CD4-positive, alpha-beta memory T cell (primary cell): ENCODE measurements around the gene PGAP6. TPM values are rescaled to one million over a fixed set of nuclear protein-coding genes. Genes with fewer than 3 reads are reported as not detected.

Source experiments
- CTCF ChIA-PET: fragments of 350-600 bp; sonication (Branson Sonifier 250); formaldehyde crosslinking; loops from one replicate; lab custom pipeline; 2021; ENCODE audit warnings: inconsistent platforms; ENCODE audit not compliant: partially characterized antibody; lab: Charles Lee
- POLR2A ChIA-PET: fragments of 350-600 bp; sonication (Branson Sonifier 250); formaldehyde crosslinking; loops from one replicate; lab custom pipeline; 2021; ENCODE audit not compliant: partially characterized antibody; lab: Charles Lee
- DNase-seq, 5 donors: peaks; one replicate each; pipeline versions ENCODE4 v3.0.0 to v3.0.0-alpha.2; 2020 to 2022; ENCODE audit warnings: mixed read lengths in 1 of 5
- H3K27ac ChIP-seq: one replicate; pipeline ENCODE4 v1.7.0; 2013; ENCODE audit warnings: low read depth, low read length
- H3K27me3 ChIP-seq: 2 replicates; pipeline ENCODE4 v1.7.0; 2013; ENCODE audit warnings: mild to moderate bottlenecking, low read length, moderate library complexity; ENCODE audit not compliant: insufficient read depth
- H3K36me3 ChIP-seq: 2 replicates; pipeline ENCODE4 v1.7.0; 2013; ENCODE audit warnings: mild to moderate bottlenecking, low read length, moderate library complexity; ENCODE audit not compliant: insufficient read depth
- H3K4me1 ChIP-seq: 2 replicates; pipeline ENCODE4 v1.7.0; 2013; ENCODE audit warnings: mild to moderate bottlenecking, low read length, moderate library complexity; ENCODE audit not compliant: insufficient read depth
- H3K4me3 ChIP-seq, 2 donors: one replicate each; pipeline ENCODE4 v1.7.0; 2013; ENCODE audit warnings: low read length in 2 of 2, mild to moderate bottlenecking in 1 of 2
- H3K9me3 ChIP-seq, 2 donors: one replicate each; pipeline ENCODE4 v1.7.0; 2013; ENCODE audit warnings: low read length in 2 of 2, control low read depth in 1 of 2; ENCODE audit not compliant: control insufficient read depth in 1 of 2
- H3K27ac Mint-ChIP-seq, 7 donors: one replicate each; pipeline ENCODE4 v1.8.0; 2020 to 2021; ENCODE audit warnings: mixed read lengths in 7 of 7, mild to moderate bottlenecking in 6 of 7, inconsistent platforms in 3 of 7, moderate library complexity in 3 of 7
- H3K27me3 Mint-ChIP-seq, 2 donors: one replicate each; pipeline ENCODE4 v1.8.0; 2020 to 2021; ENCODE audit warnings: mixed read lengths in 2 of 2
- H3K36me3 Mint-ChIP-seq, 2 donors: one replicate each; pipeline ENCODE4 v1.8.0; 2020 to 2021; ENCODE audit warnings: mixed read lengths in 2 of 2, inconsistent platforms in 1 of 2, mild to moderate bottlenecking in 1 of 2
- H3K4me1 Mint-ChIP-seq, 4 donors: one replicate each; pipeline ENCODE4 v1.8.0; 2020 to 2021; ENCODE audit warnings: mixed read lengths in 4 of 4, mild to moderate bottlenecking in 1 of 4
- H3K4me3 Mint-ChIP-seq, 8 donors: one replicate each; pipeline ENCODE4 v1.8.0; 2020 to 2021; ENCODE audit warnings: mixed read lengths in 8 of 8, mild to moderate bottlenecking in 7 of 8, moderate library complexity in 6 of 8, inconsistent platforms in 3 of 8
- H3K9me3 Mint-ChIP-seq, 8 donors: one replicate each; pipeline ENCODE4 v1.8.0; 2020 to 2021; ENCODE audit warnings: mixed read lengths in 8 of 8, mild to moderate bottlenecking in 5 of 8, inconsistent platforms in 3 of 8, moderate library complexity in 1 of 8
- intact Hi-C: fragments of 100-400 bp; cut with micrococcal nuclease; formaldehyde crosslinking; loops from one replicate; pipeline ENCODE4 v1.15.1; 2023
- polyA plus RNA-seq, 2 donors: library from polyadenylated mRNA; unstranded; fragments of 300-500 nt; fragmentation: Illumina TruSeq; gene quantifications; one replicate each; pipeline ENCODE4 v1.2.3, GENCODE V29; 2021
- total RNA-seq, 2 experiments: library from RNA; stranded (reverse); gene quantifications; one replicate each; pipeline ENCODE4 v1.2.3, GENCODE V29; 2021

Gene PGAP6
- total and polyA plus RNA-seq, 4 experiments from 2014 or later = 22.7 to 73.5 (median 56.3) TPM

DNA sequence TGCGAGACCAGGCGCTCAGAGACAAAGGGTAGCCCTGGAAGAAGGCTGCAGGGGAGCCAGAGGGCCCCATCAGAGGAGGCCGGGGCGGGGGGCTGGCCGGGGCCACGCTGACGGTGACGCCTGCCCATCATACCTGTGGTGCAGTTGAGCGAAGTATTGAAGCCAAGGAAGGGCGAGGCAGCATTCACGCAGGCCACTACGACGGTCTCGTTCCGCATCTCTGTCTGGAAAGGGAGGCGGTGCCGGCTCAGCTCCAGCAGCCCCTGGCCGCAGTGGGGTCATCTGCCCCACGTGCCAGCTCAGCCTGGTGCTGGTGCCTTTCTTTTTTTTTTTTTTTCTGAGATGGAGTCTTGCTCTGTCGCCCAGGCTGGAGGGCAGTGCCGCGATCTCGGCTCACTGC is 6.6 kb downstream of the PGAP6 start:
- DNase-seq = no peak
- Mint-ChIP-seq H3K4me3 (no peak overlapping the region), H3K27ac (no peak overlapping the region), H3K9me3 (no peaks in the 10 kb centered on the region), H3K27me3 (no peaks in the 10 kb centered on the region), H3K4me1 (peaks cover 5 to 25% (median 17%) of the 10 kb centered on the region in 4 donors), H3K36me3 (peaks cover 0 to 19% of the 10 kb centered on the region in 2 donors)
- no peaks in the 10 kb centered on the region for H3K27me3 ChIP-seq
- intact Hi-C loops = loop anchor here (10.0 kb wide), 1 partner anchor 210 kb away; no protein-coding TSS in a partner anchor
- H3K27ac ChIP-seq = no peak overlapping the region
- H3K4me3 ChIP-seq = no peak overlapping the region
- no peaks in the 10 kb centered on the region for H3K9me3 ChIP-seq
- POLR2A ChIA-PET = no interaction called here
- CTCF ChIA-PET = interaction anchor here (0.7 kb wide), 1 partner anchor 42 kb away, joined by 3 read pairs; no protein-coding TSS in a partner anchor
- peaks cover 21% of the 10 kb centered on the region for H3K36me3 ChIP-seq
- peaks cover 31% of the 10 kb centered on the region for H3K4me1 ChIP-seq

DNA sequence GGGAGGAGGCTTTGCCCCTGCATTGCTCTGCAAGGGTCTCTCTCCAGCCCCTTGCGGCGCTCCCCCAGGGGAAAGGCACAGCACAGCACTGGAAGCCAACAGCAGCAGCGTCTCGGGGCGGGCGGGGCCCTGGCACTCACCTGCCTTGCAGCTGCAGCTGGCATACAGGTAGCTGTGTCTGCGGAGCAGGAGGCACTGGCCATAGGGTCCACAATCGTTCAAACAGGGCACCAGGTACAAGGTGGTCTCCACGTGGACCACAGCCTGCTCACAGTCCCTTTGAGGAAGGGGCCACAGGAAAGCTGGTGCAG is 7.2 kb downstream of the PGAP6 start:
- Histone ChIP-seq H3K9me3 (no peaks in the 10 kb centered on the region), H3K27ac (no peak overlapping the region), H3K4me1 (peaks cover 29% of the 10 kb centered on the region), H3K36me3 (peaks cover 21% of the 10 kb centered on the region), H3K27me3 (no peaks in the 10 kb centered on the region), H3K4me3 (no peak overlapping the region)
- DNase-seq = no peak
- no peaks in the 10 kb centered on the region for H3K27me3 Mint-ChIP-seq
- H3K36me3 Mint-ChIP-seq = peaks cover 0 to 16% of the 10 kb centered on the region in 2 donors
- intact Hi-C loops = loop anchor here (10.0 kb wide), 1 partner anchor 210 kb away; no protein-coding TSS in a partner anchor
- peaks cover 3 to 21% (median 14%) of the 10 kb centered on the region in 4 donors for H3K4me1 Mint-ChIP-seq
- no peaks in the 10 kb centered on the region for H3K9me3 Mint-ChIP-seq
- H3K4me3 Mint-ChIP-seq = no peak overlapping the region
- ChIA-PET POLR2A (no interaction called here), CTCF (no interaction called here)
- no peak overlapping the region for H3K27ac Mint-ChIP-seq

DNA sequence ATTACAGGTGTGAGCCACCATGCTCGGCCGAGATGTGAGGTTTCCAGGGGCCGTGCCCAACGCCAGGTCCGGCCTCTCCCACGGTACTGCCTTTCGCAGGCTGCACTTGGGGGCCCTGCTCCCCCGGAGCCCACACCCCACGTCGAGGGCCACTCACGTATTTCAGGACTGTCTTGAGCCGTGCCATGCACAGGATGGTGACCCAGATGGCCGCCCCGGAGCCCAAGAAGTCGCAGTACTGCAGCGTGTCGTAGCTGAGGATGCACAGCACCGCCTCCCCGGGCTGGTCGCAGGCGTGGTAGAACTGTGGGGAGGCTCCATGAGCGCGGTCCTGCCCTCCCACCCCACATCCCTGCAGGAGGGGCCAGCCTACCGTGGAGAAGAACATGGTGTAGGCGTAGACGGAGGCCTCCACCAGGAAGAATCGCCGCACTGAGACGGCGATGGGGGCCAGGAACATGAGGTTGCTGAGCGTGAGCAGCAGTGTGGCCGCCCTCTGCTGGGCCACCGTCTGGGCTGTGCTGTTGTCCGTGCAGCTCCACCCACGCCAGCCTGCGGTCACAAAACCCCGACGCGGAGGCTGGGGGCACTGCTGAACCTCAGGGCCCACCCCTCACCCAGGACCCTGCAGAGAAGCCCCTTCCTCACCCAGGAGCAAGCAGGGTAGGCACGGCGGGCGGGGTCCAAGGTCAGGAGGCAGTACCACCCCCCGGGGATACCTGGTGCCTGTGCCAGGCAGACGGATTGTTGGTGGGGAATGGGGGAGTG is 7.7 kb downstream of the PGAP6 start:
- H3K36me3 ChIP-seq = peaks cover 21% of the 10 kb centered on the region
- intact Hi-C loops = loop anchor here (10.0 kb wide), 1 partner anchor 211 kb away; no protein-coding TSS in a partner anchor
- no peaks in the 10 kb centered on the region for H3K9me3 ChIP-seq
- ChIA-PET POLR2A (no interaction called here), CTCF (no interaction called here)
- Mint-ChIP-seq H3K4me1 (peaks cover 3 to 22% (median 13%) of the 10 kb centered on the region in 4 donors), H3K4me3 (no peak overlapping the region), H3K27me3 (no peaks in the 10 kb centered on the region), H3K36me3 (peaks cover under 1 to 16% of the 10 kb centered on the region in 2 donors), H3K27ac (peak overlapping the region in 1 of 7 donors; percentile 47), H3K9me3 (no peaks in the 10 kb centered on the region)
- peaks cover 29% of the 10 kb centered on the region for H3K4me1 ChIP-seq
- no peak overlapping the region for H3K4me3 ChIP-seq
- H3K27ac ChIP-seq = no peak overlapping the region
- DNase-seq = no peak
- H3K27me3 ChIP-seq = no peaks in the 10 kb centered on the region

DNA sequence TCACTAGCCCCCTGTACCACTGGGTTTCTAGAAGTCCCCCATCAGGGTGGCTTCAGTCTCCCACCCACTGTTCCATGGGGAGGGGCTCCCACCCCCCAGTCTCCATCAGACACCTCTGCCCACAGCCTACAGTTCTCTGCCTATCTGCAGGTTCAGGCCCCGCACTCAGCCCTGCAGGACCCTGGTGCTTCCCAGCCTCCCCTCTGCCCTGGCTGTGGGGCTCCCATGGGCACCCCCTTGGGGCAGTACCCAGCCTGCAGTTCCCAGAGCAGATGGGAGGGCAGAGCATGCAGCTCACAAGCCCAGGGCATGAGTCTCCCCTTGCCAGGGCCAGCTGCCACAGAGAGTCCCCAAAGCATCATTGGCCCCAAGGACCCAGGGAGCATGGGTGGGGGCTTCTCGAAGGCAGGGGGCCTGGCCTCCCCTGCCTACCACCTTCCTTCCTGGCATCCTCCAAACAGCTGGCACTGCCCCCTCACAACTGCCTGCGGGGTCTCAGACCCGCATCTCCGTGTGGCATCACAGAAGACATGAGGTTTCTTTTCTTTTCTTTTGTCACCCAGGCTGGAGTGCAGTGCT is 8.7 kb downstream of the PGAP6 start:
- Histone ChIP-seq H3K4me1 (peaks cover 26% of the 10 kb centered on the region), H3K27ac (no peak overlapping the region), H3K9me3 (no peaks in the 10 kb centered on the region), H3K4me3 (no peak overlapping the region), H3K27me3 (no peaks in the 10 kb centered on the region), H3K36me3 (peaks cover 22% of the 10 kb centered on the region)
- POLR2A ChIA-PET = no interaction called here
- H3K9me3 Mint-ChIP-seq = no peaks in the 10 kb centered on the region
- no peaks in the 10 kb centered on the region for H3K27me3 Mint-ChIP-seq
- H3K36me3 Mint-ChIP-seq = peaks cover 2 to 16% of the 10 kb centered on the region in 2 donors
- H3K4me3 Mint-ChIP-seq = peak overlapping the region in 1 of 8 donors; percentile 11
- intact Hi-C loops = loop anchor here (10.0 kb wide), 1 partner anchor 212 kb away; no protein-coding TSS in a partner anchor
- peaks cover 3 to 20% (median 13%) of the 10 kb centered on the region in 4 donors for H3K4me1 Mint-ChIP-seq
- peak overlapping the region in 2 of 7 donors; percentile 12 to 40 for H3K27ac Mint-ChIP-seq
- CTCF ChIA-PET = no interaction called here
- DNase-seq = no peak

DNA sequence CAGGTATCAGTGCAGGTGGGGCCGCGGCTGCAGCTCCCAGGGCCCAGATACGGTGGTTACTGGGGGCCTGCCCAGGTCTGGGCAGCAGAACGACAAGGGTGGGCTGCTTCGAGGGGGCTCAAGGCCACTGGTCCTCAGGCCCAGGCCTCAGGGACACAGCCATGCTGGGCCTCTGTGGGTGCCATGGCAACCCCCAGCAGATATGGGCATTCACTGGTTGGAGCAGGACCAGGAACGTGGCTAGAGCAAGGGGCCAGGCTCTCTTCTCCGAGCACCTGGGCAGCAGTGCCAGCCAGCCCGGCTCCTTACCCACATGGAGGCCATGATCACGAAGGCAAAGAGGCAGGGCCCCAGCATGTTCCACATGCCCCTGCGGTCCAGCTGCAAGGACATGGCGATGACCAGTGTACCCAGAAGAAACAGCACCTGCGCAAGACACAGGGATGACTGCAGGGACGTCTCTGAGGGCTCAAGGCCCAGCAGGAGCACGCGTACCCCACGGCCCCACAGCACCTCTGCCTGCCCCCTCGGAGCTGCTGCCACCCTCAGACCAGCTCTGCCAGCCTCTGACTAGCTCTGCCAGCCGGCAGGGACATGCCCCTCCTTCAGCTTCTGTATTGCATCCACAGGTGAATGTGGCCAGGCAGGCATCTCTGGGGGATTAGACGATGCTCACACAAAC is 9.3 kb downstream of the PGAP6 start:
- Mint-ChIP-seq H3K36me3 (peaks cover 2 to 16% of the 10 kb centered on the region in 2 donors), H3K27ac (peak overlapping the region in 2 of 7 donors; percentile 40 to 48), H3K9me3 (no peaks in the 10 kb centered on the region), H3K27me3 (no peaks in the 10 kb centered on the region), H3K4me1 (peaks cover 3 to 20% (median 13%) of the 10 kb centered on the region in 4 donors), H3K4me3 (no peak overlapping the region)
- no peaks in the 10 kb centered on the region for H3K27me3 ChIP-seq
- H3K4me1 ChIP-seq = peaks cover 26% of the 10 kb centered on the region
- DNase-seq = no peak
- H3K9me3 ChIP-seq = no peaks in the 10 kb centered on the region
- H3K36me3 ChIP-seq = peaks cover 29% of the 10 kb centered on the region
- no peak overlapping the region for H3K27ac ChIP-seq
- no peak overlapping the region for H3K4me3 ChIP-seq
- intact Hi-C loops = loop anchor here (10.0 kb wide), 1 partner anchor 212 kb away; no protein-coding TSS in a partner anchor
- ChIA-PET CTCF (no interaction called here), POLR2A (interaction anchor here (0.9 to 2.3 kb wide), 2 partner anchors 9 to 11 kb away, joined by 3 to 13 read pairs; partner anchors contain the start of gene PGAP6)

DNA sequence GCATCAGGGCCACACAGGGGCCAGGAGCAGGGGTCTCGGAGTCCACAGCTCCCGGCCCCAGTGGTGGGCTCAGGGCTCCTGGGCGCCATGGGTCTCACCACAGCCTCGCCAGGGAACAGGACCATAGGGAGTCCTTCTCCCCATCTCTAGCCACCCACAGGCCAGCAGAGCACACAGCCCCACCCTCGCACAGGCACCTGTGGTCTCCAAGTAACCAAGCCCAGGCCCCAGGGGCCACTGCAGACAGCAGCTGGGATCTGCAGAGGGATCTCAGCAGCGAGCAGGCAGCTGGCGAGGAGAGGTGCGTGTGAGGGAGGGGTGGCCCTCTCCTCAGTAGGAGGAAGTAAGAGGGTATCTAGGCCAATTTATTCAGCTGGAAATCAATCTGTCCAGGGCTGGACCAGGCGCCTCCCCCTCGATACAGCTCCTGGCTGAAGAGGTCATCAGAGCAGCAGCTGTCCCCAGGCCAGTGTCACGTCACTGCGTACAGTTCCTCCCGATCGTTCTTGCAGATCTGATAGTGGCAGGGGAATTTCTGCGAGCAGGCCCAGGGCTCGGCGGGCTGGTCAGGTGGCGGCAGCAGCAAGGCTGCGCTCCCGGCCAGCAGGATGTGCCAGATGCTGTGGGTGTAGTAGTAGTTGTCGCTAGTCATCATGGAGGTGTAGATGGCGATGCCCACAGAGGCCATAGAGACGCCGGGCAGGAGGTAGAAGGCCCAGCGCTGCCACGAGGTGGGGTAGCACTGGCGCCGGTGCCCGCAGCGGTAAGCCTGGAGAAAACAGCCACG is 10.1 kb downstream of the PGAP6 start:
- POLR2A ChIA-PET = interaction anchor here (0.9 to 2.3 kb wide), 5 partner anchors 10 to 118 kb away, joined by 3 to 13 read pairs (median 8); partner anchors contain the start of genes DECR2 and PGAP6
- peak overlapping the region in 6 of 7 donors; percentile 12 to 86 (median 38) for H3K27ac Mint-ChIP-seq
- DNase-seq = no peak
- intact Hi-C loops = loop anchor here (2.0 to 10.0 kb wide), 2 partner anchors 19 to 213 kb away; partner anchors contain the start of gene AXIN1
- H3K9me3 ChIP-seq = no peaks in the 10 kb centered on the region
- H3K36me3 Mint-ChIP-seq = peaks cover 7 to 19% of the 10 kb centered on the region in 2 donors
- H3K4me3 Mint-ChIP-seq = peak overlapping the region in 5 of 8 donors; percentile 31 to 64 (median 58)
- peaks cover 3 to 20% (median 13%) of the 10 kb centered on the region in 4 donors for H3K4me1 Mint-ChIP-seq
- peaks cover 32% of the 10 kb centered on the region for H3K36me3 ChIP-seq
- no peaks in the 10 kb centered on the region for H3K9me3 Mint-ChIP-seq
- peaks cover 26% of the 10 kb centered on the region for H3K4me1 ChIP-seq
- CTCF ChIA-PET = no interaction called here
- no peak overlapping the region for H3K27ac ChIP-seq
- H3K27me3 ChIP-seq = no peaks in the 10 kb centered on the region
- H3K4me3 ChIP-seq = no peak overlapping the region
- no peaks in the 10 kb centered on the region for H3K27me3 Mint-ChIP-seq
